HG02763 (cell line): ENCODE data around the gene TMEM14C.

ENCODE experiments used
- ATAC-seq: cut with Tn5 transposase; IDR thresholded peaks from one replicate; pipeline ENCODE4 v1.9.1; 2021; ENCODE audit warnings: mild to moderate bottlenecking, moderate library complexity; ENCODE audit not compliant: unreplicated experiment

Gene TMEM14C

DNA sequence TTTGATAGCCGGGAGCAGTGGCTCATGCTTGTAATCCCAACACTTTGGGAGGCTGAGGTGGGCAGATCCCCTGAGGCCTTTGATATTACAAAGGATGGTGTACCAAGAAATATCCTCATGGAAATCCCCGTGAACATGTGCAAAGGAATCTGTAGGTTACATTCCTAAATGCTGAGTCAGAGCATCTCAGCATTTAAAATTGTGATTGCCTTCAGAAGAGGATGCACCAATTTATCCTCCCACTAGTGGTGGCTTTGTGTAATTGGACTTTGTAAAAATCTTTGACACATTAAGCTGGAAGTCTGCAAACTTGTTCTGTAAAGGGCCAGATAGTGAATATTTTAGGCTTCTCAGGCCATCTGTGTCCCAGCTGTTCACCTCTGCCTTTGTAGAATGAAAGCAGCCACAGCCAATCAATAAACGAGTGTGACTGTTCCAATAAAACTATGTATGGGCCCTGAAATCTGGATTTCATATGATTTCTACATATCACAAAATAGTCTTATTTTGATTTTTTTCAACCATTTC is 36.5 kb downstream of the TMEM14C start:
- ATAC-seq = no peak

- ATAC-seq = no peak
Observed at GRCh38 chr6:10759884-10760329, 37.0 kb downstream of the TMEM14C start.

DNA sequence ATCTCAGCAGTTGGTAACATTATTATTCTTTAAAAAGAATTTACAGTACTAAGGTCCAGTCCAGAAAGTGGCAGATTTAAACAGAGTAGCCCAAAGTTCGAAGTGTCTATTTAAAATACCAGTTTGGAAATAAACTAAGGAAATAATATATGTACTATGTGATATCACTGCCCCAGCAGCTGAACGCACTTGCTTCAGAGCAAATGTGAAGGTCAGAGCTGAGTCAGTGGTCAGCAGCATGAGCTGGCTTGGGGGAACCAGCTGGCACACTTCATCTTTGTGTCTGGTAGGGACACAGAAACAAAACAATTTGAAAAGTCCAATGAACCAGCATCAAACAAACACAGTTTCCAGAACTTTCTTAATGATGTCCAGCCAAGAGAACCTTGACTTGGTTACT is 40.1 kb downstream of the TMEM14C start:
- no peak for ATAC-seq

- ATAC-seq = no peak
Observed at GRCh38 chr6:10769419-10769818, 46.5 kb downstream of the TMEM14C start.

DNA sequence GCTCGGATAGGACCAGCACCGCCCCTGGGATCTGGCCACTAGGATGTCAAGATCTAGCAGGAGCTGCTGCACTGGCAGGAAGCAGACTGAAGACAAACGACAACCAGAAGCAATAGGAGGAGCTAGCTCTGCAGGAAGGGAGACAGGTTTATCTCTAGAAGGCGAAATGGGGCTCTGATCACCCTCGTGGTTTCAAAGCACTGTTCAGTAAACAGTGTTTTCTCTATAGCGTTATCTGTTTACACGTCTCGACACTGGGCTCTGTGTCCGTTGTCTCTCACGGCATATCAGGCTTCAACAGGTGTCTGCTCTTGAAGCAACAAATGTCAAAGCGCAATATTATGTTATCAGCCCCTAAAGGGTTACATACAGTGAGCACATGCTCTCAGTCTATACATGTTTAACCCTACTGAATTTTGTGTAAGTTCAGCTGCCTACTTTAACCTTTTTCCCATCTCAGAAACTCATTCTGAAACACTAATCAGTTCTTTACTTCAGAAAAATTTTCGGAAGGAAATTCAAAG is 48.6 kb downstream of the TMEM14C start:
- no peak for ATAC-seq

GRCh38 chr6:10778230-10778629 is 55.4 kb downstream of the TMEM14C start:
- no peak for ATAC-seq

DNA sequence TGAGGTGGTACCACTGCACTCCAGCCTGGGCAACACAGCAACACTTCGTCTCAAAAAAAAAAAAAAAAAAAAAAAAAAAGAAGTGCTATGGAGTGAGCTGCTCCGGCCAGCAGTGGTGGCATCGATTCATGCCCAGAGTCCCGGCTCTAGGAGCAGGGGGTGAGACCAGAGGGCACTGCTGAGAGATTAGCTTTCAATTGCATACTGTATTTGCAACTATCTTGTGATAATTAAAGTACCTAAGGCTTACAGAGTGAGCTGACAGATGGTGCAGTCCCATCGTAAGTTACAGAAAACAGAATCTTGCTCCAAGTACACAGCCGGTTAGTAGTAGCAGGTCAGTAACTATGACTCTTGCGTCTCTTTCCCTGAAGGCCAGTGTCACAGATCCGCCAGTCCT is 56.2 kb downstream of the TMEM14C start:
- ATAC-seq = no peak
